H1 (cell line): ENCODE results near the gene ASTN2. TPM values are rescaled to one million over a fixed set of nuclear protein-coding genes. Genes with fewer than 3 reads are reported as not detected.

Source experiments
- CTCF ChIA-PET: fragments of 300-600 bp; sonication (Branson Sonifier 250); formaldehyde crosslinking; loops from one replicate; lab custom pipeline; 2021; ENCODE audit not compliant: partially characterized antibody; lab: Charles Lee
- POLR2A ChIA-PET: fragments of 300-600 bp; sonication (Branson Sonifier 250); formaldehyde crosslinking; loops from one replicate; lab custom pipeline; 2021; ENCODE audit warnings: inconsistent platforms; ENCODE audit not compliant: partially characterized antibody; lab: Charles Lee
- DNase-seq, 2 experiments: peaks; one replicate each; pipeline versions ENCODE4 v3.0.0 to v3.0.0-alpha.2; 2010 to 2022; ENCODE audit warnings: low spot score in 2 of 2, low read depth in 1 of 2, mixed read lengths in 1 of 2
- FAIRE-seq: peaks from 2 replicates; lab custom pipeline; 2011; peaks lifted over from hg19 to GRCh38; lab: Jason Lieb, UNC
- H2AFZ ChIP-seq: 2 replicates; pipeline ENCODE4 v1.8.1; 2012; ENCODE audit warnings: low read length, inconsistent platforms
- H2AK5ac ChIP-seq: 2 replicates; pipeline ENCODE4 v1.6.1; 2013; ENCODE audit warnings: low read depth, low read length
- H2BK120ac ChIP-seq: replicated peaks from 2 replicates; pipeline ENCODE3; 2013; ENCODE audit warnings: low read depth, low read length, inconsistent platforms
- H2BK12ac ChIP-seq: 2 replicates; pipeline ENCODE4 v1.6.1; 2013; ENCODE audit warnings: low read depth, low read length
- H2BK15ac ChIP-seq: 2 replicates; pipeline ENCODE4 v1.6.1; 2013; ENCODE audit warnings: low read length
- H2BK20ac ChIP-seq: 2 replicates; pipeline ENCODE4 v1.6.1; 2013; ENCODE audit warnings: low read length
- H2BK5ac ChIP-seq: 2 replicates; pipeline ENCODE4 v1.6.1; 2013; ENCODE audit warnings: low read depth, low read length
- H3K14ac ChIP-seq: 2 replicates; pipeline ENCODE4 v1.6.1; 2013; ENCODE audit warnings: inconsistent platforms; ENCODE audit not compliant: insufficient read length
- H3K18ac ChIP-seq: 2 replicates; pipeline ENCODE4 v1.6.1; 2013; ENCODE audit warnings: low read length; ENCODE audit errors: extremely low read depth
- H3K23ac ChIP-seq: 2 replicates; pipeline ENCODE4 v1.6.1; 2013; ENCODE audit warnings: inconsistent platforms; ENCODE audit not compliant: insufficient read length
- H3K23me2 ChIP-seq: 2 replicates; pipeline ENCODE4 v1.6.1; 2013; ENCODE audit warnings: low read depth, low read length
- H3K27ac ChIP-seq: 2 replicates; pipeline ENCODE4 v1.6.1; 2011; ENCODE audit warnings: low read depth, low read length, inconsistent platforms
- H3K27me3 ChIP-seq, 4 experiments: replicated peaks in 1 of 4; 1 replicate in 1 of 4; 2 replicates in 3 of 4; pipeline versions ENCODE4 v1.6.1 to v1.8.1; 2011 to 2013; ENCODE audit warnings: low read length in 3 of 4, mild to moderate bottlenecking in 3 of 4, inconsistent platforms in 2 of 4, mixed read lengths in 2 of 4, moderate library complexity in 1 of 4; ENCODE audit not compliant: control insufficient read depth in 3 of 4, insufficient read depth in 3 of 4; ENCODE audit errors: extremely low read depth in 1 of 4
- H3K36me3 ChIP-seq, 4 experiments: 2 replicates each; pipeline versions ENCODE4 v1.6.1 to v1.8.1; 2011 to 2013; ENCODE audit warnings: mild to moderate bottlenecking in 4 of 4, low read length in 3 of 4, moderate library complexity in 2 of 4, control low read depth in 1 of 4, inconsistent platforms in 1 of 4; ENCODE audit not compliant: insufficient read depth in 4 of 4, control insufficient read depth in 2 of 4
- H3K4ac ChIP-seq: replicated peaks from 2 replicates; pipeline ENCODE3; 2013; ENCODE audit warnings: low read length, low read depth, mixed read lengths, inconsistent platforms; ENCODE audit not compliant: insufficient read length
- H3K4me1 ChIP-seq, 4 experiments: replicated peaks in 1 of 4; 1 replicate in 1 of 4; 2 replicates in 3 of 4; pipeline versions ENCODE4 v1.6.1 to v1.8.1; 2011 to 2013; ENCODE audit warnings: low read length in 3 of 4, inconsistent platforms in 2 of 4, mixed read lengths in 1 of 4; ENCODE audit not compliant: insufficient read depth in 4 of 4, control insufficient read depth in 3 of 4
- H3K4me2 ChIP-seq, 2 experiments: 2 replicates each; pipeline versions ENCODE4 v1.6.1 to v1.8.1; 2011 to 2013; ENCODE audit warnings: low read depth in 2 of 2, low read length in 2 of 2, control low read depth in 1 of 2, inconsistent platforms in 1 of 2, mild to moderate bottlenecking in 1 of 2; ENCODE audit not compliant: insufficient read depth in 1 of 2
- H3K4me3 ChIP-seq, 4 experiments: fragments of 200-600, 300-600 bp in 1 of 4; sonication (generic), shearing (Covaris generic), sonication (Bioruptor Twin) in 1 of 4; 2 replicates each; pipeline versions ENCODE4 v1.5.1 to v1.8.1; 2011 to 2016; ENCODE audit warnings: low read length in 4 of 4, low read depth in 3 of 4, control low read depth in 2 of 4, inconsistent platforms in 2 of 4, mild to moderate bottlenecking in 2 of 4, mixed read lengths in 1 of 4, moderate library complexity in 1 of 4; ENCODE audit not compliant: insufficient read depth in 2 of 4; ENCODE audit errors: extremely low read depth in 1 of 4
- H3K56ac ChIP-seq: replicated peaks from 2 replicates; pipeline ENCODE3; 2013; ENCODE audit warnings: low read depth, mild to moderate bottlenecking, mixed read lengths, low read length, inconsistent platforms; ENCODE audit not compliant: insufficient read length
- H3K79me1 ChIP-seq: 2 replicates; pipeline ENCODE4 v1.6.1; 2013; ENCODE audit warnings: low read depth, low read length, control low read depth
- H3K79me2 ChIP-seq, 2 experiments: 2 replicates each; pipeline versions ENCODE4 v1.6.1 to v1.8.1; 2012 to 2013; ENCODE audit warnings: low read length in 2 of 2, mild to moderate bottlenecking in 2 of 2, inconsistent platforms in 1 of 2; ENCODE audit not compliant: insufficient read depth in 2 of 2, control insufficient read depth in 1 of 2
- H3K9ac ChIP-seq, 4 experiments: replicated peaks in 1 of 4; 1 replicate in 1 of 4; 2 replicates in 3 of 4; pipeline versions ENCODE4 v1.6.1 to v1.8.1; 2011 to 2013; ENCODE audit warnings: low read depth in 3 of 4, low read length in 3 of 4, control low read depth in 2 of 4, mild to moderate bottlenecking in 2 of 4, moderate library complexity in 2 of 4, inconsistent platforms in 1 of 4; ENCODE audit errors: extremely low read depth in 1 of 4
- H3K9me3 ChIP-seq, 2 experiments: 2 replicates each; pipeline versions ENCODE4 v1.6.1 to v1.8.1; 2012 to 2013; ENCODE audit warnings: mild to moderate bottlenecking in 2 of 2, moderate library complexity in 2 of 2, control low read depth in 1 of 2, inconsistent platforms in 1 of 2, low read depth in 1 of 2, low read length in 1 of 2, mixed read lengths in 1 of 2; ENCODE audit not compliant: insufficient read depth in 2 of 2
- H4K20me1 ChIP-seq, 2 experiments: replicated peaks in 1 of 2; 2 replicates each; pipeline versions ENCODE3 to v1.8.1; 2011 to 2013; ENCODE audit warnings: inconsistent platforms in 2 of 2, low read length in 2 of 2, mild to moderate bottlenecking in 1 of 2; ENCODE audit not compliant: insufficient read depth in 2 of 2, control insufficient read depth in 1 of 2
- H4K5ac ChIP-seq: 2 replicates; pipeline ENCODE4 v1.6.1; 2013; ENCODE audit warnings: low read length, low read depth, mixed read lengths, inconsistent platforms; ENCODE audit not compliant: insufficient read length
- H4K8ac ChIP-seq: 2 replicates; pipeline ENCODE4 v1.8.0; 2013; ENCODE audit warnings: mild to moderate bottlenecking, moderate library complexity, low read length, inconsistent platforms; ENCODE audit not compliant: insufficient read depth; ENCODE audit errors: extremely low read depth
- H4K91ac ChIP-seq: replicated peaks from 2 replicates; pipeline ENCODE3; 2013; ENCODE audit warnings: low read length, mixed read lengths, inconsistent platforms; ENCODE audit not compliant: insufficient read length
- CREB1 ChIP-seq: IDR thresholded peaks from 2 replicates; pipeline ENCODE4 v1.6.1; 2012; ENCODE audit warnings: inconsistent platforms
- polyA plus RNA-seq, 7 experiments: library from polyadenylated mRNA; depleted of rRNA in 3 of 7; stranded (reverse) in 5 of 7; unstranded in 2 of 7; fragments of >200 nt in 5 of 7; fragments of 200-250 nt in 2 of 7; gene quantifications; 1 replicate in 5 of 7; 2 replicates in 1 of 7; 4 replicates in 1 of 7; pipeline versions ENCODE4 v1.2.1 to v1.2.3, GENCODE V29; 2011 to 2013; ENCODE audit warnings: missing spikeins in 2 of 7, mixed read lengths in 2 of 7
- total RNA-seq: library from RNA; stranded (reverse); fragmentation: NEBNext Ultra II Directional; extraction: Animal tissue kit (Norgen Biotek cat#: 25700); gene quantifications from 2 replicates; pipeline ENCODE4 v1.2.1, GENCODE V29; 2021

The ASTN2 gene
- total and polyA plus RNA-seq, 2 of the 8 experiments (the other 6 are each of a cell fraction or from before 2014, with no cell fraction given): 8.2 to 13.7 TPM

DNA sequence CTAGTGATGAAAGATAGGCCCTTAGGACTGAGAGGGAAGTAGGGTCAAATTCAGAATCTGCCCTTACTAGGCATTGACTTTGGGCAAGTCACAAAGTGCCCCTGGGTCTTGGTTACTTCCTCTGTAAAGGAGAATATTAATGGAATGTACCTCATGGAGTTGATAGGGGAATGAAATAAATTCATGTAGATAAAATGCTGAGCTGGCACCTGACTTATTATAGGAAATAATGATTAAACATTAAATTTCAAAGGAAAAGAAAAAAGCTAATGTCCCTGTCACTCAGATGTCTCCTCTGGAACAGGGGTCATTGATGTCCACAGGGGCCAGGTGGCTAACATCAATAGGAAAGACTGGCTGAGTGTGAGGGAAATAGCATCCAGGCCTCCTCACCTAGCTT is 406.4 kb downstream of the ASTN2 start:
- no peak overlapping the region for H2BK120ac ChIP-seq
- H3K79me2 ChIP-seq: no peaks in the 10 kb centered on the region
- no peak overlapping the region for H3K4me3 ChIP-seq
- no peak overlapping the region for H3K56ac ChIP-seq
- no peaks in the 10 kb centered on the region for H3K27me3 ChIP-seq
- no peak overlapping the region for H3K14ac ChIP-seq
- no peak for DNase-seq
- TF ChIP-seq CREB1: no peak
- TF ChIP-seq, all 59 proteins: peak for 0
- H2BK5ac ChIP-seq: no peak overlapping the region
- H3K23me2 ChIP-seq: no peaks in the 10 kb centered on the region
- no peak overlapping the region for H3K18ac ChIP-seq
- no peaks in the 10 kb centered on the region for H4K20me1 ChIP-seq
- H4K5ac ChIP-seq: no peak overlapping the region
- H3K79me1 ChIP-seq: no peaks in the 10 kb centered on the region
- no peak overlapping the region for H3K23ac ChIP-seq
- no peaks in the 10 kb centered on the region; a peak in 1 of 8 replicates for H3K36me3 ChIP-seq
- no peak overlapping the region for H4K8ac ChIP-seq
- no peak overlapping the region for H2BK15ac ChIP-seq
- H2BK12ac ChIP-seq: 0 out of 2 replicates have a peak overlapping the region, but pooled peaks have one; percentile 6
- H2BK20ac ChIP-seq: no peak overlapping the region
- no peak overlapping the region for H3K4ac ChIP-seq
- H2AK5ac ChIP-seq: no peak overlapping the region
- FAIRE-seq: no peak
- H3K4me2 ChIP-seq: no peak overlapping the region
- H3K9me3 ChIP-seq: no peaks in the 10 kb centered on the region
- peaks cover 0 to 6% (median 0%) of the 10 kb centered on the region in 4 experiments; a peak in 1 of 7 replicates for H3K4me1 ChIP-seq
- H4K91ac ChIP-seq: no peak overlapping the region
- no peak overlapping the region for H3K27ac ChIP-seq
- CTCF ChIA-PET: interaction anchor here (0.9 to 1.6 kb wide), 4 partner anchors 10 to 289 kb away, joined by 3 to 6 read pairs (median 3); no protein-coding TSS in a partner anchor
- no peak overlapping the region for H2AFZ ChIP-seq
- H3K9ac ChIP-seq: no peak overlapping the region
- POLR2A ChIA-PET: no interaction called here
